Islet precursor cell (in vitro differentiated cells): ENCODE data around the gene ANK3.

Experiments
- DNase-seq: peaks from one replicate; pipeline ENCODE4 v3.0.0-alpha.2; 2018

Gene ANK3

DNA sequence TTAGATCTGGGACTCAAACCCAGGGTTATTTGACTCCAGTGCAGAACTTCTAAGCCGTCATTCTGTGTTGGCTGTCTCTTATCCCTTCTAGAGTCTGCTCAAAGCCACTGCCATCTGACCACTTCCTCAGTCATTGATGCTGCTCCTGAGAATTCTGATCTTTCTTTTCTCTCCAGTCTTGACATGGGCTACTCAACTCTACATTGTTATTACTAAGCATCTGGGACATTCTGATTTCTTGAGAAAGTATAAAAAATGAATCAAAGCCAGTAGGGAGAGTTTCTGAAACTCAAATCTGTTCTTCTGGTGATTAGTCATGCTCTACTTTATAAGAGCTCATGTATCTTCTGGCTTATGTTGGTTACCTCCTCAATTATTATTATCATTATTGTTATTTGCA lies 48.7 kb downstream of the ANK3 start:
- DNase-seq, result no peak

DNA sequence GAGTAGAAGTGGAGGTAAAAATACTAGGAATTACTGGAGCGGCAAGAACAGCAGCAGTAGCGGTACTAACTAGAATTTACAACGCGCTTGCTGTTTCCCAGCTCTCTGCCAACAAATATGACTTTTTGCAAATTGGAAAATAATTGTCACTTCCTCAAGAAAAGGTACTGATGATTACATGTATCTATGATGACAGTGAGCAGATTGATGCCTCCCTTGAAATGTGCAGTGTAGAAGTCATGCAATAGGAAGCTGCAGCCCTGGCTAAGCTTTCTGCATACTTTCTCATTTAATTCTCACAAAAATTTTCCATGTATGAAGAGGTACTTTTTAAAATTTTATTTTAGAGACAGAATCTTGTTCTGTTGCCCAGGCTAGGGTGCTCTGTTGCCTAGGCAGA lies 49.9 kb downstream of the ANK3 start:
- no peak for DNase-seq

DNA sequence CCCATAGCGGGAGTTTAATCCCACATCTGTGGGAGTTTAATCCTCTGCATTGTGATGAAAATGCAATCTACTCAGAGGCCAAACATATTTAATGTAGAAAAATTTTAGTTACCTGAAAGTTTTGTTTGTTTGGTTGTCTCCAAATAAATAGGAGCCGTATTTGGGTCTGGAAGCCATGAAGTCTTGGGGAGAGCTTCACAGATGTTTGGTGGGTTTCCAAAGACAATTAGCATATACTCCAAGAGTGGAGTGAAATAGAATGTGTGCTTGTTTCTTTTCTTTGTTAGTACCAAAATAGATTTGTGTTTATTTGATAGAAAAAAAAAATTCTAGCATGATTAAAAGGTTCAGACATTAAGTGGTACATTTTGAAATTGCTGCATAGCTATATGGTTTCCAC lies 50.9 kb downstream of the ANK3 start:
- DNase-seq, result no peak

DNA sequence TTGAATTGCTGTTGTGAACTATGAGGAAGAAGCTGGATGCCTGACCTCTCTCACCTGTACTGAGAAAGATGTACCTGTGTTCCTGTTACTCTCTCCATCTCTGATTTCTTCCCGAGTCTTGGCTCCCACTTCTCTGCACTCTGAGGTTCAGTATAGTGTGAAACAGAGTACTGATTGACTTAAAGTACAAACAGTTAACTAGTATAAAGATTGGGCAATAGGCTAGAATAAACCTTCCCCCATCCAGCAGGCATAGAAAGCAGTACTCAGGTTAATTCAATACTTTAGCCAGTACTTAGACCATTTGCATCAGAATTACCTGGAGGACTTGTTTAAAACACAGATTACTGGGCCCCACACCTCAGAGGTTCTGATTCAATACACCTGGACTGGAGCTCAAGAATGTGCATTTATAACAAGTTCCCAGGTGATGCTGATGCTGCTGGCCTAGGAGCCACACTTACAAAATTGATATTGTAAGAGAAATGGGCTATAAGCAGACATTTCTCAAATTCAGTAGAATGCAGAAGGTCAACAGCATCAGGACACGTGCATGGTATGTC lies 51.6 kb downstream of the ANK3 start:
- no peak for DNase-seq

DNA sequence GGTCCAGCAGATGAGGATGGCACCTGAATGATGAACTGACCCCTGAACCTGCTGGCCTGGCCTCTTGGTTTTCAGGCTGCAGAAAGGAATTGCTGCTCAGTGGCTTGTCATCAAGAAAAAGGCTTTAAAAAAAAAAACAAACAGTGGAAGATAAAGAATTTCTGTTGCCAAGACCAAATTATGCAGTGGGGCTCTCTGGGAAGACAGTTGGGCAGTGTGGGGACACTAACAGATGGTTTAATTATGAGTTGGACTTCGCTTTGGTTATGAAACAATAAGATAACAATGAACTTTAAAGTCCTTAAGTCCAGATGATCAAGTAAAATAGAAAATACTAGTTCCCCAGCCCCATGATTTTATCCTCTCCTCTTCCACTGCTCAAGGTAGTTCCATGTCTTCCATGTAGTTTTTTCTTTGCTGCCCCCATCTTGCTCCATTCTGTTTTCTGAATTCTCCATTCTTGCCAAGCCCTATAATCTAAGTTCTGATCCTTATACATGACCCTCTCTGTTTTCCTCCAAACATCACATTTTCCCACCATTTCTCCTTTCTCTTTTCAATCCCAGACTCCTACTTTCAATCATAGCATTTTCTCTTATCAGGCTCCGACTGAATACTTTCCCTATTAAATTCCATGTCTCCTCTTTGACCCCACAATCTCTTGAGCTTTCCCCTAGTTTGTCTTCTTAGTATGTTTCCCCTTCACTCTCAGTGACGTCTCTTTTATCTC lies 52.6 kb downstream of the ANK3 start:
- DNase-seq, result no peak

DNA sequence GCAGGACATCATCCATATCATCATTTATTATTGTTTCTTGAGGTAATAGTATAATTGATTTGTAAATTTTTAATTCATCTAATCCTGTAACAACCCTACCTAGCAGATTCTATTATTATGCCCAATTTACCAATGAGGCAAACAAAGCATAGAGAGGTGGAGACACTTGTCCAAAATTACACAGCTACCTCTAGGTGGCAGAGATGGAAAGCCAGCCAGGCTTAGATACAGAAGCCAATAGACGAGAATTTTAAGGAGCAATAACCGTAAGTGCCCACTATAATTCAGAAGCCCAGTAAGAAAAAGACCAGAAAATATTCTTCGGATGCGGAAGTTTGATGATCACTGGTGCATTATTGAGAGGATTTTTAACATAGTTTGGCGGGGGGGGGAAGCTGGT lies 54.0 kb downstream of the ANK3 start:
- DNase-seq, result no peak

DNA sequence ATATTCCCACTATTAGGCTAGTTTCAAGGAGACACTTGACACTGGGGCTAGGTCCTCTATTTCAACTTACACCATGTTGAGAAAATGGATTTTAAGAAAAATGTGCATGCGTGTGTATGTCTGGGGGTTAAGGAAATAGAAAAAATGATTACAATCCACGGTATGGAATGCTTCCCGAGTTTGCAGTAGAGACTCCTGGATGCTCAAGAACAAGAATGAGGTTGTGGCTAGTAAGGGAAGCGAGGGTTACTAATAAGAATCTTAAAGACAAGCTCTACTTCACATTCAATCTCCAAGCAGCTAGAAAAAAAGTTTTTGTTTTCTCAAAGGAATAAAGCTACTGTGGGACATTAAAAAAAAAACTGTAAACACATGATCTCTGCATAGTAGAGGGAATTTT lies 54.7 kb downstream of the ANK3 start:
- no peak for DNase-seq

DNA sequence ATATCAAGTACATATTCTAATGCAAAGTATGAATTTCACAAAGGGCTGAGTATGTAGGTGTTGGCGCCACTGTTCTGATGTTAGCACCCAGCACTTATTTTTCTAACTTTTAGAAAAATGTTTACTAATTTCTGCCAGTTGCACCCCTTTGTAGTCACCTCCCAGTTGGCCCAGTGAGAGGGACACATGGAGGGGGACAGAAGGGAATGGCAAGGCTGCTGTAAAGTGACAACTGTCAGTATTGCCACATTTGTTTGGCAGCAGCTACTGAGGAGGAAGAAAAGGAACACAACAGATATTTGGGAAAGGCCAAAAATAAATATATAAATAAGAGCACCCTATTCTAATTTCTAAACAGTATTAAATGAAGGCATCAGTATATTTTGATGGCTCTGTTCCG lies 57.3 kb downstream of the ANK3 start:
- DNase-seq, result no peak

DNA sequence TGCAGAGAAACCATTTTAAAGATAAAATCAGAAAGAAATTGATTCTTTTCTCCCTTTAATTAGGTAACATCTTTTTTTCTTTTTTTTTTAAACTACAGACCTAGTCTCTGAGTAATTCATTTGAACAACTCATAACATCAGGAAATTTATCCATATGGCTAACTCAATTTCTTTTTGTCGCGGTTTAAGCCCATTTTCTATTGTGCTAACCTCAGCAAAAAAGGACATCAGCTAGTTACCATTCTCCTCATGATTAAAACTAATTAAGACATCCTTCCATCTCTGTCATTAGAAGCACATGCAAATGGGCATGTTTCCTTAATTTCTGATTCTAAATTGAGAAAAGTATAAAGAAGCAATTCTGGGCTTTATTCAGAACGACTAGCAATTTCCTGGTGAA lies 57.8 kb downstream of the ANK3 start:
- DNase-seq, result no peak

DNA sequence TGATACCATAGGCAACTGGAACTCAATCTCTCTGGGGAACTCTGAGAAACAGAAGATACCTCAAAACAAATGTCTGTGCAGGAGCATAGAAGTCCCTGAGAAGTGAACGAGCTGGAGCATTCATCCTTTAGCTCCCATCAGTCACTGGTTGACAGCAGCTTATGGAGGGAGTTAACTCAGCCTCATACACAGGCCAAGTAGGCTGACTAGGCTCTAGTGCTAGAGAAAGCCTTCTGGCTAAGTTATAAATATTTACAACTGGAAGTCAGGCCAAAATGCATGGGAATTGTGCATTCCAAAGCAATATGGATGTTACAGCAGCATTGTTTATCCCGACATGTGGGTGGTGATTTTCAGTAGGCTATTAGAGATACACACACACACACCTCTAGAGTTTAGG lies 66.5 kb downstream of the ANK3 start:
- DNase-seq, result no peak

DNA sequence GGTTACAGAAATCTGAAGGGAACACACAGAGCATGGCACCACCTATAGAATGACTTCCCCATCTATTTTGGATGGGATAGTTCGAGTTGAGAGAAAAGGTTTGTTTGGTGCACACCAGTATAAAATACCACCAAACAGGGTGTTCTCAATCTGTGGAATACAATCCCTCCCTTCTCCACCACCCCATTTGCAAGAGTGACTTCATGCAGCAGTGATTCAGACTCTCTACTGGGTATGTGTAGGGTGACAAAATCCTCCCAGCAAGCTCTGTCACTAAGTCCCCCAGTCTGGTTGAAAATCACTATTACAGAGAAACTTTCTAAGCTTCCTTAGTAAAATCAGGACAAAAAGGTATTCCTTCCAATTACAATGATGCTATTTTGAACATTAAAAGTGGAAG lies 69.0 kb downstream of the ANK3 start:
- no peak for DNase-seq

DNA sequence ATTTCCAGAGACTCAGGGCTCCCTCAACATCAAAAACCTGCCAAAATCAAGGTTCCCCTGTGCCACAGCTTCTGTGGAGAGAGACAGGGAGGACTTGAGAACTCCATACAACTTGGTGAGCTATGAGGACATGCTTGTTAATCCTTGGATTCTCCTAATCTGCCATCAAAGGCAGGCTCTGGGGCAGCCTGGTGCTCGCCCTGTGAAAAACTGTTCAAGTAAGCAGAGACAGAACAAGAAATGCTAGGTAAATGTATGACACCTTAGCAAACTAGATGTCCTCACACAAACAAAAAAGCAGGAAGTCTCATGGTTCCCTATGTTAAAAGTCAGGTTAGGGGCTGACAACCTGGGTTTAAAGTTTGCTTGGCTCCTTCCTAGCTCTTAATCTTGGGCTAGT lies 73.6 kb downstream of the ANK3 start:
- DNase-seq, result no peak

DNA sequence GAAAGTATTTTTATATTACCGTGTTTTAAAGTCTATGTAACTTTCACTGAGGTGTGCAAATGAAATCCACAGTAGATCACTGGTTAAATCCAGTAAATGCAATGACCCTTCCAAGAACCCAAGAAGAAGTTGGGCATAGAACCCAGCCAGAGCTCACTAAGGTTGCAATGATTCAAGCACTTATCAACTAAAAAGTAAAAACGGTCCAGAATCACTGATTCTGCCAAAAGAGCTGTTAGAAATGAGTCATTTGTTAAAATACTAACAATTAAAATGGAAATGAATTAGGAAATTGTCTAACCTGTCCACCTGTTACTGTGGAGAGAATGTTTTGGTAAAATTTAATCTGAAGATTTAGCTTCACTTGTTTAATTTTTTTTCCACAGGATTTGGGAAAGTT lies 74.4 kb downstream of the ANK3 start:
- DNase-seq, result no peak

DNA sequence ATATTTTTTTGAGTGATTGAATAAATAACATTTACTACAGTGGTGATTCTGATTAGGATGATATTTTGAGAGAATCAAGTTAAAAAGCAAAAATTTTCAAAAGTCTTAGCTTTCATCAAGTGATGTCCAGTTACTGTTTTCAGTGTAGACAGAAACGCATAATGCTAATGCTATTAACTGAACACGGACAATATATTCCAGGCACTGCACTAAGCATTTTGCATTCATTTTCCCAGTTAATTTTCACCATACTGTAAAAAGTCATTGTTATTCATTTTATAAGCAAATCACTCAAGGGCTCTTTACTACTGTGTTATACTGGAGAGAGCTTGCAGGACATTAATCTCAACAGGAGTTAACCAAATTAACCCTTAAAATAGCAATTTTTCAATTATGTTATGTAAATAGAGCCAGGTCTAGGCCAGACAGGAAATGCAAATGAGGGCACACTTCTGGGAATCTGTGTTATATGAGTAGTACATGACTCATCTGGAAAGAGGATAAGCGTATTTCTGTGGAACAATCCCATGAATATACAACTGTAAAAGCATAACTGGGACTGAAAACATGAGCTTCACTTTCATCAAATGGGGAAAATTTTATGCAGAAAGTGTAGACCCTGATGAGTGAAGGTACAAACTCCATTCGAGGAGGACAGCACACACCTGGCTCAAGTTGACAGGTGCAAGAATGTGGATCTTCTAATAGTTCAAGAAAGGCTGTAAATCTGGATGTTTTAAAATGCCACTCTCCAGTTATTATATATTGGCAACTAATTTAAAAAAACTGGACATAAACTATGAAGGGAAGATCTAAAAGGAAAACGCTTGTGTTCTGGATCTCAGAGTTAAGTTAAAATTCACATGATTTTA lies 75.4 kb downstream of the ANK3 start:
- DNase-seq, result no peak

DNA sequence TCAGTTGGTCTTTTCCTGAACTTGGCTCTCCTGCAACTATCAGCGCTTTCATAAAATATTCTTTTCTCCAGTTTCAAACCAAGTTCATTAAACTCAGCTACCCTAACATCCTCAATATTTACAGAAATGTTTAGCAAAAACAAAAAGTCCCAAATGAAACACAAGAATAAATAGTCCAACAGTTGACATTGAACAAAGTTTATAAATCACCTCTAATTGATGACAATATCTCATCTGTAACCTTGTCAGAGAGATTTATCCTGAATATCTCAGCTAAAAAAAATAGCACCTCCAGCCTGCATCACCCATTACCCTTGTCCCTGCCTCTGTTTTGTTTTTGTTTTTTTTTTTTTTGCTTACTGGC lies 76.1 kb downstream of the ANK3 start:
- DNase-seq, result no peak

DNA sequence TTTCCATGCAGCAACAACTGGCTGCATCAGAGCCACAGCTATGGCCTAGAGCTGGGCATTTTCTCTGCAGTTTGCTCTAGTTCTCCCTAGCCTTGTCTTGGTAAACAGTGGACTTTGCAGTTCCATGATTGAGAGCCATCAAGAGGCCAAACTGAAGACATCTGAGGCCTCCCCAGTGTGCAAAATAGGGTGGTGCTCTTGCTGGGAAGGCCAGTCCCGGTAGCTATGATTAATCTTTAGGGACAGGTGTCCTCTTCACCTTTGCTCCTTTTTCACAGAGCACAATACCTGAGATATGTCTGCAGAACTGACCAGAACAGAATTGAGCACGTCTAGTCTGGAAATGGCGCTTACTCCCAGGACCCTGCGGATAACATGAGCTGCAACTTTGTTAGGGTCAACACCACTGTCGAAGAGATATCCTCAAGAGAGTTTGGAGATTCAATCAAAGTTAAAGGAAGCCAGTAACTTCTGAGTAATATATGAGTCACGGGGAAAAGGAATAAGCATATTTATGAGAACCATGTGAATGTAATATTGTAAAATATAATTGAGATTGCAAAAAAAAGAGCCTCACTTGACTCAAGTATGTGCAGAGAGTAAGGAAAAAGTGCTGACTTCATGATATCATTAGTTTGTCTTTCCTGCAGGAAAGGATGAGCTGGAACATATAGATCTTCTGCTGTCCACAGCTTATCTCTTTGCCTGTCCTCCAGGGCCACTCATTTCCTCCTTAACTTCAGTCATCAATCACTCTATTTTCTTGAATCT lies 76.7 kb downstream of the ANK3 start:
- DNase-seq, result no peak

DNA sequence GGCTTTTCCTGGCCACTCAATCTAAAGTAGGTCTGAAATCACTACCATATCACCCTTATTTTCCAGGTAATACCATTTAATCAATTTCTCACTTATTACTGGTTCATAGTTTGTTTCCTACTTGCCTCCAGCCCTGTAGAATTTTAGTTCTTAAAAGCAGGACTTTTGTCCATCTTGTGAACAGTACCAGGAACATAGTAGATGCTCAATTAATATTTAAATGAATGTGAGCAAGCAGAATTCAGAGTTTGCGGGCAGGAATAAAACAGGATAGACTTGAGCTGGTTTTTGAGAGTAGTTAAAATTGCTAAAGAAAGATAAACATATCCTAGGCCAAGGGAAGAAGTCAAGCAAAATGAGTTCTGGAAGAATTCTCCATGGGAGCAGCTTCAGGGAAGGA lies 77.9 kb downstream of the ANK3 start:
- DNase-seq, result no peak

DNA sequence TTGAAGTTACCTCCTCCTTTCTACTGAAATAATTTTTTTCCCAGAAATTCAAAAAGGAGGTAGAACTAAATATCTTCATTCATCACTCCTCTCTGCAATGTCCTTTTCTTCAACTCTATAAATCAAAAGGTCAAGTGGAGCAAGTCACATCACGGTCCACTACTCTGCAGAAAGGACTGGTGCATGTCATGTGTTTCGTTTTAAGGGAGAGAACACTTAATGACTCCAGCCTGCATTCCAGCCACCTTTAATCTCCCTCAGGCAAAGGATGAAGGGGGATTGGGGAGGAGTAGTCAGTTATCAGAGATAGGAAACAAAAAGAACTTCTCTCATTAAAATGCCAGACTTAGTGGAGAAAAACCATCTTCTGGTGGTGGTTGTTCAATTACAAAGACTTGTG lies 78.9 kb downstream of the ANK3 start:
- peak; percentile 61 for DNase-seq

DNA sequence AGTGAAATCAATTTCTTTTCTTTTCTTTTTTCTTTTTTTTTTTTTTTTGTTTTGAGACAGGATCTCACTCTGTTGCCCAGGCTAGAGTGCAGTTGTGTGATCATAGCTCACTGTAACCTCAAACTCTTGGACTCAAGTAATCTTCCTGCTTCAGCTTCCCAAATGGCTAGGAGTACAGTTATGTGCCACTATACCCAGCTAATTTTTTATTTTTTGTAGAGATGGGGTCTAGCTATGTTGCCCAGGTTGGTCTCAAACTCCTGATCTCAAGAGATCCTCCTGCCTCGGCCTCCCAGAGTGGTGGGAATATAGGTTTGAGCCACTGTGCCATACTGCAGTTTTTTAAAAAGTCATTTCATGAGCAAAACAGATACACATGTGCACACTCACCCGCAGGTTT lies 79.8 kb downstream of the ANK3 start:
- no peak for DNase-seq

DNA sequence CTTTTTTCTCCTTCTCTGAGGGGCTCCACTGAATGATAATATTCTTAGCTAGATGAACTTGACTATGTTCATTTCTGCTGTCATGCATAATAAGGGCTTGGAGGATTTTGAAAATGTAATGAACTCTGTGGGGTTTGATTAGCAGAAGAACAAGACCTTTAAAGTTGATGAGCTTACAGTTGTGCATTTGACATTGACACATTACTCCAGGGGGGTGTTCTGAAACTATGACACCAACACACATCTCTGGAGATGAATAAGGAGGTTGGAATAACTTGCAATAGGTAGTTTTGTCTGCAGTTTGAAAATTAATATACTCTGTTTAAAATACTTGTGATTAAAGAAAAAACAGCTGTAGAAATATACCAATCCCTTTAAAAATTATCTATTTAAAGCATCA lies 80.3 kb downstream of the ANK3 start:
- DNase-seq, result no peak

DNA sequence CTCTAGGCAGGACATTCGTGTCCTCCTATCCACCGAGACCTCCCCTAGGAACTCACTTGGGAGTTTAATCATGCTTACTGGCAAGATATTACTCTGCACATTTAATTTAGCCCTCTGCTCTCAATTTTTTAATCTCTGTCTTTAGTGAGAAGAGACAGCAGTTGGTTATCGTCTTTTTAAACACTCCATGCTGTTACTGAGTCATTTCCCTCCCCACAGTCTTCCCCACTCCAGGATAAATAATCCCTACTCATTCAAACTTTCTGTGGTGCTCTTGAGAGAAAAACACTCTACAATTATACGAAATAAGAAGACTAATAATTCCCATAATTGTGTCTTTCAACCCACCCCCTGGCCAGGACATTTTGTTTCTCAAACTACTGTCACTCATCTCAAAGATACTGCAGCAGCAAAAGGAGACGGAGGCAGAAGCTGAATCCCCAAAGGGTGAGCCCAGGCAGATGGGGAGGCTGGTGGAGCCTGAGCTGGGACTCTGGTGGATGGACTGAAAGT lies 84.2 kb downstream of the ANK3 start:
- no peak for DNase-seq

DNA sequence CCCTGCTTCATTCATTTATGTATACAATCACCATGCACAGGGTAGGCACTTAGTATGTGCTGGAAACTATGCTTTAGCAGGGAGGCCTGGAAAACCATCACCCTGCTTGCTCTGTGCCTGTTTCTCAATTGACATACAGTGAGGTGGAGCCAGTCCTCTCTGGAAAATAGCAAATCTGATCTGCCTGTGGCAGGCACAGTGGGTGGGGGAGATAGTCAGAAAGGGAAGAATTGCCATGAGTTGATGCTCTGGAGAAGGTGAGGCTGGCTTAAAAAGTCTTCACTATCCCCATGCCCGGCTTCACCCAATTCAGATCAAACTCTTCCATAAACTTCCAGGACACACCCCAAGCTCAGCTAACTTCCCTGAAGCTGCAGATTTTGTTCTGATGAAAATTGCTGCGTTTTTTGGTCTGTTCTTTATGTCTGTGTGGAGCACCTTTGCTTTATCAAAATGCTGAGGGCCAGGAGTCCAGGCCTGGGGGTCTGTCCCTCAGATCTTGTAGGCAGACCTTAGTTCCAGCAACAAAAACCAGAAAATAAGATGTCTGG lies 84.8 kb downstream of the ANK3 start:
- DNase-seq, result no peak

DNA sequence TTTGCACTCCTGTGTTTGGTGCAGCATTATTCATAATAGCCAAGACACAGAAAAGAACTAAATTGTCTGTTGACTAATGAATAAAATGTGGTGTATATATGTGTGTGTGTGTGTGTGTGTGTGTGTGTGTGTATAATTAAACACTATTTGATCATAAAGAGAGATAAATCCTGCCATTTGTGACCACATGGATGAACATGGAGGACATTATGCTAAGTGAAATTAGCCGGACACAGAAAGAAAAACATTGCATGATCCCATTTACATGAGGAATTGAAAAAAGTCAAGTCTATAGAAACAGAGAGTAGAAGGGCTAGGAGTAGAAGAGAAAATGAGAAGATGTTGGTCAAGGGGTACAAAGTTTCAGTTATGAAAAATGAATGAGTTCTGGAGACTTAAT lies 85.9 kb downstream of the ANK3 start:
- DNase-seq, result no peak
